Measurements from ENCODE around the gene NIPAL4. TPM values are rescaled to one million over a fixed set of nuclear protein-coding genes. Genes with fewer than 3 reads are reported as not detected.

NIPAL4 gene
- total RNA-seq, 1 experiment from 2014 or later = not detected

DNA sequence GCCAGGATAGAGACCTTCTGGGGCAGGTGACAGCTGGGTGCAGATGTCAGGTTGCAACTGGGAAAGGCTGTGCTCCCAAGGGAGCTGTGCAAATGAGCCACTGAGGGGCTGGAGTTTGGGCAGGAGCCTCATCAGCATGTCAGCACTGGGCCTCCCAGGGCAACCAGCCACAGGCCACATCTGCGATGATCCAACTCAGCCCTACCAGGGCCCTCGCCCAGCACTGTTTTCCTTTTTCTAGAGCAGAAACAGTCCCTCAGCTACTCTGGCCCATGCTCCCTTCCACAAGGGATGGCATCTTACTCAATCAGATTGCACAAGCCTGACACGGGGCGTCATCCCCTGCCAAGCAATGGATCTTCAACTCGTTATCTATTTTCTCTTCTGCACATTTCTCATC lies 24.8 kb downstream of the NIPAL4 start:
- Histone ChIP-seq H3K4me3 (ENCODE audit: low read depth, low read length, poor library complexity, severe bottlenecking) (no peak overlapping the region), H3K9me3 (ENCODE audit: low read depth, low read length, poor library complexity, severe bottlenecking) (no peaks in the 10 kb centered on the region), H3K27ac (ENCODE audit: low read depth, low read length, poor library complexity, severe bottlenecking) (no peak overlapping the region), H3K36me3 (ENCODE audit: insufficient read depth, low read length, poor library complexity, severe bottlenecking) (no peaks in the 10 kb centered on the region), H3K27me3 (replicated peaks; ENCODE audit: insufficient read depth, low read depth, low read length, poor library complexity) (peaks cover 1% of the 10 kb centered on the region), H3K4me1 (ENCODE audit: insufficient read depth, low read length, poor library complexity, severe bottlenecking) (no peaks in the 10 kb centered on the region)
- intact Hi-C loops (cut with micrococcal nuclease; ENCODE audit: unreplicated experiment) = no loop called here
- CTCF ChIA-PET = no interaction called here
- BruUV-seq (replicated peaks) = no TSS peak
- no peak for TF ChIP-seq EZH2 (IDR thresholded peaks at IDR 0.05; ENCODE audit: borderline replicate concordance, low read depth, low read length, poor library complexity, severe bottlenecking)
- TF ChIP-seq, protein P1, sequence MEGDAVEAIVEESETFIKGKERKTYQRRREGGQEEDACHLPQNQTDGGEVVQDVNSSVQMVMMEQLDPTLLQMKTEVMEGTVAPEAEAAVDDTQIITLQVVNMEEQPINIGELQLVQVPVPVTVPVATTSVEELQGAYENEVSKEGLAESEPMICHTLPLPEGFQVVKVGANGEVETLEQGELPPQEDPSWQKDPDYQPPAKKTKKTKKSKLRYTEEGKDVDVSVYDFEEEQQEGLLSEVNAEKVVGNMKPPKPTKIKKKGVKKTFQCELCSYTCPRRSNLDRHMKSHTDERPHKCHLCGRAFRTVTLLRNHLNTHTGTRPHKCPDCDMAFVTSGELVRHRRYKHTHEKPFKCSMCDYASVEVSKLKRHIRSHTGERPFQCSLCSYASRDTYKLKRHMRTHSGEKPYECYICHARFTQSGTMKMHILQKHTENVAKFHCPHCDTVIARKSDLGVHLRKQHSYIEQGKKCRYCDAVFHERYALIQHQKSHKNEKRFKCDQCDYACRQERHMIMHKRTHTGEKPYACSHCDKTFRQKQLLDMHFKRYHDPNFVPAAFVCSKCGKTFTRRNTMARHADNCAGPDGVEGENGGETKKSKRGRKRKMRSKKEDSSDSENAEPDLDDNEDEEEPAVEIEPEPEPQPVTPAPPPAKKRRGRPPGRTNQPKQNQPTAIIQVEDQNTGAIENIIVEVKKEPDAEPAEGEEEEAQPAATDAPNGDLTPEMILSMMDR (conservative IDR thresholded peaks at IDR 0.05; ENCODE audit: low read depth, low read length) = no peak
- DNase-seq (ENCODE audit: low spot score) = no peak
- POLR2A ChIA-PET (ENCODE audit: low non-redundant PET) = no interaction called here

DNA sequence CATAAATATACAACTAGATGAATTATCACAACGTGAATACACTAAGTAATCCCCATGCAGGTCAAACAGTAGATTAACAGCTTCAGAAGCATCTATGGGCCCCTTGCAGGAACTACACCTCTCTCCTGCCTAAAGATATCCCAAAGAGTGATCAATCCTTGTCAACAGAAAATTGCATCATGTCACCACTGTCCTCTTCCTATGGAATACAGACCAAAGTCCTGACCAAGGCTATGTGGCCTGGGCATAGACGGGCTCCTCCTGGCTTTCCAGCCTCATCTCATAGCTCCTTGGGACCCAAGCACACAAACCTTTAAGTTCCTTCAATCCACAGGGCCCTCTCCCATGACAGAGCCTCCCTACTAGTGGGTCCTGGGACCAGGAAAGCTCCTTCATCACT lies 25.3 kb downstream of the NIPAL4 start:
- POLR2A ChIA-PET (ENCODE audit: low non-redundant PET) = no interaction called here
- intact Hi-C loops (cut with micrococcal nuclease; ENCODE audit: unreplicated experiment) = no loop called here
- H3K36me3 ChIP-seq (ENCODE audit: insufficient read depth, low read length, poor library complexity, severe bottlenecking) = no peaks in the 10 kb centered on the region
- H3K4me1 ChIP-seq (ENCODE audit: insufficient read depth, low read length, poor library complexity, severe bottlenecking) = no peaks in the 10 kb centered on the region
- CTCF ChIA-PET = no interaction called here
- TF ChIP-seq, protein P1 (conservative IDR thresholded peaks at IDR 0.05; ENCODE audit: low read depth, low read length) = no peak
- TF ChIP-seq EZH2 (IDR thresholded peaks at IDR 0.05; ENCODE audit: borderline replicate concordance, low read depth, low read length, poor library complexity, severe bottlenecking) = no peak
- H3K27me3 ChIP-seq (replicated peaks; ENCODE audit: insufficient read depth, low read depth, low read length, poor library complexity) = no peaks in the 10 kb centered on the region
- no peak overlapping the region for H3K27ac ChIP-seq (ENCODE audit: low read depth, low read length, poor library complexity, severe bottlenecking)
- BruUV-seq (replicated peaks) = no TSS peak
- H3K9me3 ChIP-seq (ENCODE audit: low read depth, low read length, poor library complexity, severe bottlenecking) = no peaks in the 10 kb centered on the region
- DNase-seq (ENCODE audit: low spot score) = no peak
- H3K4me3 ChIP-seq (ENCODE audit: low read depth, low read length, poor library complexity, severe bottlenecking) = no peak overlapping the region

DNA sequence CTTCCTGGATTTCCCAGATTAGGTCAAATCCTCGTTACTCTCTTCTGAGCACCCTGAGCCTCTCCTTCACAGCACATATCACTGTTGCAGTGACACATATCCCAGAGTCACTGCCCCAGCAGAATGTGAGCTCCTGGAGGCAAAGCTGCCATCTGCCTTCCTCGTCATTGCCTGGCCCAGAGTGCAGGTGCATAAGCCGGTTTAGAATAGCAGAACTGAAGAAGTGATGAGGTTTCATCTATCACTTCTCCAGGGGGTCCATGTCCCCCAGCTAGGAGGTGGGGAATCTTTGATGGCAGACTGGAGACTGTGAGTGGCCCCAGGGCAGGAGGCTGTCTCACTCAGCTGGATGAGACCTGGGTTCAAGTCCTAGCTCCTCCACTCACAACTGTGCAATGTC lies 25.8 kb downstream of the NIPAL4 start:
- Histone ChIP-seq H3K27me3 (replicated peaks; ENCODE audit: insufficient read depth, low read depth, low read length, poor library complexity) (no peaks in the 10 kb centered on the region), H3K4me1 (ENCODE audit: insufficient read depth, low read length, poor library complexity, severe bottlenecking) (no peaks in the 10 kb centered on the region), H3K4me3 (ENCODE audit: low read depth, low read length, poor library complexity, severe bottlenecking) (no peak overlapping the region), H3K36me3 (ENCODE audit: insufficient read depth, low read length, poor library complexity, severe bottlenecking) (no peaks in the 10 kb centered on the region), H3K27ac (ENCODE audit: low read depth, low read length, poor library complexity, severe bottlenecking) (no peak overlapping the region), H3K9me3 (ENCODE audit: low read depth, low read length, poor library complexity, severe bottlenecking) (no peaks in the 10 kb centered on the region)
- no peak for DNase-seq (ENCODE audit: low spot score)
- no TSS peak for BruUV-seq (replicated peaks)
- no peak for TF ChIP-seq EZH2 (IDR thresholded peaks at IDR 0.05; ENCODE audit: borderline replicate concordance, low read depth, low read length, poor library complexity, severe bottlenecking)
- TF ChIP-seq, protein P1 (conservative IDR thresholded peaks at IDR 0.05; ENCODE audit: low read depth, low read length) = no peak
- intact Hi-C loops (cut with micrococcal nuclease; ENCODE audit: unreplicated experiment) = no loop called here
- ChIA-PET POLR2A (ENCODE audit: low non-redundant PET) (no interaction called here), CTCF (no interaction called here)

All from A673 (cell line).